ENCODE measurements around the gene KBTBD12. TPM values are rescaled to one million over a fixed set of nuclear protein-coding genes. Genes with fewer than 3 reads are reported as not detected.

KBTBD12 gene
- total RNA-seq, 2 donors from 2014 or later, result 3.2 to 4.1 TPM

- H3K27ac ChIP-seq, result no peak overlapping the region
- H3K27me3 ChIP-seq, result no peaks in the 10 kb centered on the region
- H3K4me3 ChIP-seq, result no peak overlapping the region
- intact Hi-C loops (cut with DNase I), result no loop called here
- H3K36me3 ChIP-seq, result no peaks in the 10 kb centered on the region
- no peak for TF ChIP-seq CTCF (IDR thresholded peaks at IDR 0.05)
- H3K9me3 ChIP-seq, result no peaks in the 10 kb centered on the region
- DNase-seq, result no peak
- H3K4me1 ChIP-seq, result no peaks in the 10 kb centered on the region
- no peak overlapping the region for H3K9ac ChIP-seq (ENCODE audit: low read depth in 2 of 2, low read length in 2 of 2)
These were observed 13.0 kb downstream of the KBTBD12 start for GRCh38 chr3:127927829-127928604.

GRCh38 chr3:127929818-127930413 is 14.9 kb downstream of the KBTBD12 start:
- TF ChIP-seq CTCF (IDR thresholded peaks at IDR 0.05), result no peak
- Histone ChIP-seq H3K36me3 (no peaks in the 10 kb centered on the region), H3K27me3 (no peaks in the 10 kb centered on the region), H3K9ac (ENCODE audit: low read depth in 2 of 2, low read length in 2 of 2) (no peak overlapping the region), H3K4me3 (no peak overlapping the region), H3K27ac (no peak overlapping the region), H3K4me1 (no peaks in the 10 kb centered on the region), H3K9me3 (no peaks in the 10 kb centered on the region)
- DNase-seq, result no peak
- intact Hi-C loops (cut with DNase I), result no loop called here

GRCh38 chr3:127933396-127933795 is 18.4 kb downstream of the KBTBD12 start:
- H3K27ac ChIP-seq, result no peak overlapping the region
- H3K27me3 ChIP-seq, result no peaks in the 10 kb centered on the region
- no peaks in the 10 kb centered on the region for H3K36me3 ChIP-seq
- no peaks in the 10 kb centered on the region for H3K9me3 ChIP-seq
- H3K4me1 ChIP-seq, result no peaks in the 10 kb centered on the region
- intact Hi-C loops (cut with DNase I), result no loop called here
- no peak for TF ChIP-seq CTCF (IDR thresholded peaks at IDR 0.05)
- H3K4me3 ChIP-seq, result no peak overlapping the region
- no peak for DNase-seq
- no peak overlapping the region for H3K9ac ChIP-seq (ENCODE audit: low read depth in 2 of 2, low read length in 2 of 2)

GRCh38 chr3:127938800-127939199 is 23.8 kb downstream of the KBTBD12 start:
- no peaks in the 10 kb centered on the region for H3K4me1 ChIP-seq
- H3K9ac ChIP-seq (ENCODE audit: low read depth in 2 of 2, low read length in 2 of 2), result no peak overlapping the region
- H3K27ac ChIP-seq, result no peak overlapping the region
- no peak for TF ChIP-seq CTCF (IDR thresholded peaks at IDR 0.05)
- H3K27me3 ChIP-seq, result no peaks in the 10 kb centered on the region
- no peak for DNase-seq
- H3K4me3 ChIP-seq, result no peak overlapping the region
- intact Hi-C loops (cut with DNase I), result no loop called here
- H3K36me3 ChIP-seq, result no peaks in the 10 kb centered on the region
- H3K9me3 ChIP-seq, result no peaks in the 10 kb centered on the region

- Histone ChIP-seq H3K27me3 (no peaks in the 10 kb centered on the region), H3K4me3 (no peak overlapping the region), H3K9ac (ENCODE audit: low read depth in 2 of 2, low read length in 2 of 2) (no peak overlapping the region), H3K4me1 (no peaks in the 10 kb centered on the region), H3K36me3 (no peaks in the 10 kb centered on the region), H3K9me3 (no peaks in the 10 kb centered on the region), H3K27ac (peak overlapping the region; percentile 45)
- TF ChIP-seq CTCF (IDR thresholded peaks at IDR 0.05), result no peak
- intact Hi-C loops (cut with DNase I), result no loop called here
- DNase-seq, result no peak
These were observed 25.1 kb downstream of the KBTBD12 start for GRCh38 chr3:127940116-127940515.

All from colonic mucosa (tissue), 4 donors.